A673 (cell line): ENCODE data around the gene ZP2. TPM values are rescaled to one million over a fixed set of nuclear protein-coding genes. Genes with fewer than 3 reads are reported as not detected.
"Not testable (repeated sequence)": the region's sequence is repeated elsewhere in the genome, so short reads cannot be mapped to it uniquely, and the experiment has no call there.

Experiments
- BruUV-seq: library from RNA; stranded (reverse); fragments of 400-500 nt; replicated peaks from 2 replicates; lab custom pipeline; 2021; lab: Mats Ljungman, UMichigan
- CTCF ChIA-PET: fragments of 300-600 bp; sonication (Branson Sonifier 250); formaldehyde crosslinking; loops from one replicate; lab custom pipeline; 2022; ENCODE audit warnings: antibody characterized with exemption; lab: Charles Lee
- POLR2A ChIA-PET: fragments of 300-600 bp; sonication (Branson Sonifier 250); formaldehyde crosslinking; loops from one replicate; lab custom pipeline; 2022; ENCODE audit warnings: antibody characterized with exemption; ENCODE audit not compliant: low non-redundant PET; lab: Charles Lee
- DNase-seq: peaks from one replicate; pipeline ENCODE4 v3.0.0-alpha.2; 2015; ENCODE audit warnings: low spot score
- H3K27ac ChIP-seq: fragments of 200-600 bp; sonication (generic); 2 replicates; pipeline ENCODE4 v1.5.1; 2016; ENCODE audit warnings: mixed run types, low read depth, mild to moderate bottlenecking, mixed read lengths, antibody characterized with exemption, low read length; ENCODE audit not compliant: poor library complexity, severe bottlenecking
- H3K27me3 ChIP-seq: fragments of 200-600 bp; sonication (generic); replicated peaks from 2 replicates; pipeline ENCODE4 v1.6.1; 2017; ENCODE audit warnings: mixed run types, low read depth, mild to moderate bottlenecking, mixed read lengths, antibody characterized with exemption, low read length; ENCODE audit not compliant: insufficient read depth, poor library complexity
- H3K36me3 ChIP-seq: fragments of 200-600 bp; sonication (generic); 2 replicates; pipeline ENCODE4 v1.6.1; 2016; ENCODE audit warnings: mixed run types, mild to moderate bottlenecking, mixed read lengths, antibody characterized with exemption, low read length; ENCODE audit not compliant: insufficient read depth, poor library complexity, severe bottlenecking
- H3K4me1 ChIP-seq: fragments of 200-600 bp; sonication (generic); 2 replicates; pipeline ENCODE4 v1.6.1; 2017; ENCODE audit warnings: mixed run types, mild to moderate bottlenecking, mixed read lengths, antibody characterized with exemption, low read length; ENCODE audit not compliant: insufficient read depth, poor library complexity, severe bottlenecking
- H3K4me3 ChIP-seq: fragments of 200-600 bp; sonication (generic); 2 replicates; pipeline ENCODE4 v1.5.1; 2016; ENCODE audit warnings: low read depth, mixed run types, mild to moderate bottlenecking, mixed read lengths, low read length; ENCODE audit not compliant: poor library complexity, severe bottlenecking
- H3K9me3 ChIP-seq: fragments of 200-600 bp; sonication (generic); 2 replicates; pipeline ENCODE4 v1.6.1; 2016; ENCODE audit warnings: mixed run types, low read depth, mild to moderate bottlenecking, mixed read lengths, antibody characterized with exemption, low read length; ENCODE audit not compliant: poor library complexity, severe bottlenecking
- EZH2 ChIP-seq: fragments of 200-600 bp; sonication (generic); IDR thresholded peaks from 2 replicates; pipeline ENCODE4 v1.6.1; 2017; ENCODE audit warnings: borderline replicate concordance, low read depth, mild to moderate bottlenecking, mixed read lengths, antibody characterized with exemption, low read length; ENCODE audit not compliant: poor library complexity, severe bottlenecking
- intact Hi-C: fragments of 100-400 bp; cut with micrococcal nuclease; formaldehyde crosslinking; loops from one replicate; pipeline ENCODE4 v1.10.0; 2022; ENCODE audit not compliant: unreplicated experiment
- total RNA-seq: library from RNA; stranded (reverse); gene quantifications from 2 replicates; pipeline ENCODE4 v1.2.3, GENCODE V29; 2021
- TF ChIP-seq, protein P1 (sequence below): fragments of 300-800, 200-600 bp; sonication (generic); conservative IDR thresholded peaks from 2 replicates; pipeline ENCODE4 v1.5.1; 2017; ENCODE audit warnings: low read depth, mild to moderate bottlenecking, antibody characterized with exemption, low read length, moderate library complexity, mixed read lengths

The ZP2 gene
- total RNA-seq, 1 experiment from 2014 or later = not detected

- CTCF ChIA-PET = no interaction called here
- POLR2A ChIA-PET = interaction anchor here (0.7 kb wide), 1 partner anchor 78 kb away, joined by 10 read pairs; the partner anchor contains the start of gene CRYM
- H3K36me3 ChIP-seq = no peaks in the 10 kb centered on the region
- no peak for TF ChIP-seq EZH2
- TF ChIP-seq, protein P1, sequence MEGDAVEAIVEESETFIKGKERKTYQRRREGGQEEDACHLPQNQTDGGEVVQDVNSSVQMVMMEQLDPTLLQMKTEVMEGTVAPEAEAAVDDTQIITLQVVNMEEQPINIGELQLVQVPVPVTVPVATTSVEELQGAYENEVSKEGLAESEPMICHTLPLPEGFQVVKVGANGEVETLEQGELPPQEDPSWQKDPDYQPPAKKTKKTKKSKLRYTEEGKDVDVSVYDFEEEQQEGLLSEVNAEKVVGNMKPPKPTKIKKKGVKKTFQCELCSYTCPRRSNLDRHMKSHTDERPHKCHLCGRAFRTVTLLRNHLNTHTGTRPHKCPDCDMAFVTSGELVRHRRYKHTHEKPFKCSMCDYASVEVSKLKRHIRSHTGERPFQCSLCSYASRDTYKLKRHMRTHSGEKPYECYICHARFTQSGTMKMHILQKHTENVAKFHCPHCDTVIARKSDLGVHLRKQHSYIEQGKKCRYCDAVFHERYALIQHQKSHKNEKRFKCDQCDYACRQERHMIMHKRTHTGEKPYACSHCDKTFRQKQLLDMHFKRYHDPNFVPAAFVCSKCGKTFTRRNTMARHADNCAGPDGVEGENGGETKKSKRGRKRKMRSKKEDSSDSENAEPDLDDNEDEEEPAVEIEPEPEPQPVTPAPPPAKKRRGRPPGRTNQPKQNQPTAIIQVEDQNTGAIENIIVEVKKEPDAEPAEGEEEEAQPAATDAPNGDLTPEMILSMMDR = no peak
- H3K4me1 ChIP-seq = no peaks in the 10 kb centered on the region
- no peaks in the 10 kb centered on the region for H3K9me3 ChIP-seq
- intact Hi-C loops = no loop called here
- no TSS peak for BruUV-seq
- DNase-seq = no peak
- H3K27ac ChIP-seq = no peak overlapping the region
- no peak overlapping the region for H3K4me3 ChIP-seq
- H3K27me3 ChIP-seq = peaks cover 47% of the 10 kb centered on the region
Observed at GRCh38 chr16:21199607-21200218, 11.7 kb downstream of the ZP2 start.

- Histone ChIP-seq H3K4me3 (no peak overlapping the region), H3K27ac (no peak overlapping the region), H3K4me1 (no peaks in the 10 kb centered on the region), H3K36me3 (no peaks in the 10 kb centered on the region), H3K27me3 (peaks cover 46% of the 10 kb centered on the region), H3K9me3 (no peaks in the 10 kb centered on the region)
- POLR2A ChIA-PET = no interaction called here
- CTCF ChIA-PET = no interaction called here
- intact Hi-C loops = no loop called here
- DNase-seq = no peak
- no TSS peak for BruUV-seq
- TF ChIP-seq, protein P1 = no peak
- TF ChIP-seq EZH2 = no peak
Observed at GRCh38 chr16:21197621-21198020, 13.8 kb downstream of the ZP2 start.

DNA sequence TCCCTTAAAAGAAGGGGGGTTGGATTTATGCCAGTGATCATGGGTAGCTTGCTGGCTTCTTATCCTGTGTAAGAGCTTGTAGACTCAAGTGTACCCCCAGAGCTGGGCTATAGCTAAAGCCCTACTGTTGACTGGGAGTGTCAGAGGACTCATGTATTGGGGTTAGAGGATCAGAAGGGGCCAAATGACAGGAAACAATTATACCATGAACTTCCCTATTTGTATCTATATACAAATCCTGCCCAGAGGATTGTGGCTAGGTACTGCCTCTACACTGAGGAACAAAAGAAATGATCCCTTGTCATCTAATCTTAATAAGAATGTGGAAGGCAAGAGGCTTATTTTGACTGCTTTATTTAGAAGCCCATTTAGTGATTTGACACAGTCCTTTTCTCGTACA, 14.3 kb downstream of the ZP2 start:
- DNase-seq = no peak
- Histone ChIP-seq H3K27ac (no peak overlapping the region), H3K27me3 (peaks cover 41% of the 10 kb centered on the region), H3K36me3 (no peaks in the 10 kb centered on the region), H3K9me3 (no peaks in the 10 kb centered on the region), H3K4me1 (no peaks in the 10 kb centered on the region), H3K4me3 (no peak overlapping the region)
- intact Hi-C loops = no loop called here
- BruUV-seq = no TSS peak
- CTCF ChIA-PET = no interaction called here
- POLR2A ChIA-PET = no interaction called here
- TF ChIP-seq, protein P1 = no peak

DNA sequence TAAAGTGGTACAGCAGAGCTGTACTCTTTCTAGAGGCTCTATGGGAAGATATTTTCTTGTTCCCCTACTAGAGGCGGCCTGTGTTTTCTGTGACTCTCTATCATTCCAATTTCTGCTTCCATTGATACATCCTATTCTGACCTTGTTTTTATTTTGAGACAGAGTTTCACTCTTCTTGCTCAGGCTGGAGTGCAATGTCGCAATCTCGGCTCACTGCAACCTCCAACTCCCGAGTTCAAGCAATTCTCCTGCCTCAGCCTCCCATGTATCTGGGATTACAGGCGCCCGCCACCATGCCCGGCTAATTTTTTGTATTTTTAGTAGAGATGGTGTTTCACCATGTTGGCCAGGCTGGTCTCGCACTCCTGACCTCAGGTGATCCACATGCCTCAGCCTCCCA, 16.0 kb downstream of the ZP2 start:
- H3K4me1 ChIP-seq, POLR2A ChIA-PET, DNase-seq, H3K4me3 ChIP-seq, H3K36me3 ChIP-seq, H3K27ac ChIP-seq, intact Hi-C loops, CTCF ChIA-PET, BruUV-seq, H3K9me3 ChIP-seq: not testable (repeated sequence)
- peaks cover 36% of the 10 kb centered on the region for H3K27me3 ChIP-seq
